Gastrocnemius medialis (tissue), 4 donors: ENCODE measurements around the gene OR11G2. TPM values are rescaled to one million over a fixed set of nuclear protein-coding genes. Genes with fewer than 3 reads are reported as not detected.
"Not testable (repeated sequence)": the region's sequence is repeated elsewhere in the genome, so short reads cannot be mapped to it uniquely, and the experiment has no call there.

Experiments
- ATAC-seq, 2 donors: fragments of 150-250 bp; one replicate each; pipeline ENCODE4 v1.9.1; 2016
- DNase-seq, 2 donors: peaks; one replicate each; pipeline ENCODE4 v3.0.0-alpha.2; 2019
- H3K27ac ChIP-seq, 4 donors: fragments of 200-600 bp; sonication (generic); 1 replicate in 1 of 4; 2 replicates in 3 of 4; pipeline ENCODE4 v1.5.1; 2016 to 2018; ENCODE audit warnings: mild to moderate bottlenecking in 2 of 4, moderate library complexity in 1 of 4
- H3K27me3 ChIP-seq, 3 donors: fragments of 200-600 bp; sonication (generic) in 2 of 3; 1 replicate in 1 of 3; 2 replicates in 2 of 3; pipeline versions ENCODE4 v1.5.1 to v1.6.0; 2016 to 2019; ENCODE audit warnings: mild to moderate bottlenecking in 1 of 3, moderate library complexity in 1 of 3
- H3K36me3 ChIP-seq, 2 donors: fragments of 200-600 bp; sonication (generic) in 1 of 2; one replicate each; pipeline ENCODE4 v1.5.1; 2017 to 2018
- H3K4me1 ChIP-seq, 2 donors: fragments of 200-600 bp; sonication (generic) in 1 of 2; one replicate each; pipeline ENCODE4 v1.5.1; 2016 to 2017; ENCODE audit warnings: mild to moderate bottlenecking in 2 of 2
- H3K4me3 ChIP-seq, 4 donors: fragments of 200-600 bp; sonication (generic) in 3 of 4; 1 replicate in 1 of 4; 2 replicates in 3 of 4; pipeline ENCODE4 v1.5.1; 2016 to 2019; ENCODE audit warnings: mild to moderate bottlenecking in 2 of 4
- H3K9me3 ChIP-seq, 3 donors: fragments of 200-600 bp; sonication (generic) in 2 of 3; 1 replicate in 1 of 3; 2 replicates in 2 of 3; pipeline ENCODE4 v1.5.1; 2016 to 2019
- CTCF ChIP-seq, 5 experiments: fragments of 450-650 bp in 3 of 5; fragments of 200-600 bp in 2 of 5; sonication (generic) in 2 of 5; IDR thresholded peaks in 4 of 5; conservative IDR thresholded peaks in 1 of 5; 1 replicate in 4 of 5; 2 replicates in 1 of 5; pipeline ENCODE4 v1.5.1; 2016 to 2019; ENCODE audit warnings: antibody characterized with exemption in 5 of 5, mild to moderate bottlenecking in 3 of 5, moderate library complexity in 3 of 5
- POLR2A ChIP-seq, 2 donors: fragments of 450-650 bp; IDR thresholded peaks; one replicate each; pipeline ENCODE4 v1.6.1; 2017; ENCODE audit warnings: antibody characterized with exemption in 2 of 2, mild to moderate bottlenecking in 2 of 2, moderate library complexity in 2 of 2
- in situ Hi-C, 4 donors: fragments of 200-750 bp; cut with MboI; loops; one replicate each; pipeline versions ENCODE4 v1.15.0 to v1.8.0; 2017; ENCODE audit warnings: low sequenced_read_pairs in 4 of 4
- intact Hi-C: fragments of 100-400 bp; cut with DNase I; formaldehyde crosslinking; loops from one replicate; pipeline ENCODE4 v1.15.1; 2023; ENCODE audit warnings: low total_unique reads
- total RNA-seq, 4 donors: library from RNA; depleted of rRNA; stranded (reverse); fragments of >200 nt; gene quantifications; one replicate each; pipeline versions ENCODE4 v1.1.0 to v1.2.3, GENCODE V29; 2016

Gene OR11G2
- total RNA-seq, 4 donors from 2014 or later = not detected

DNA sequence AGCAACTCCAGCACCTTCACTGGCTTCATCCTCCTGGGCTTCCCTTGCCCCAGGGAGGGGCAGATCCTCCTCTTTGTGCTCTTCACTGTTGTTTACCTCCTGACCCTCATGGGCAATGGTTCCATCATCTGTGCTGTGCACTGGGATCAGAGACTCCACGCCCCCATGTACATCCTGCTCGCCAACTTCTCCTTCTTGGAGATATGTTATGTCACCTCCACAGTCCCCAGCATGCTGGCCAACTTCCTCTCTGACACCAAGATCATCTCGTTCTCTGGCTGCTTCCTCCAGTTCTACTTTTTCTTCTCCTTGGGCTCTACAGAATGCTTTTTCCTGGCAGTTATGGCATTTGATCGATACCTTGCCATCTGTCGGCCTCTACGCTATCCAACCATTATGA lies 6.8 kb downstream of the OR11G2 start:
- TF ChIP-seq CTCF (IDR thresholded peaks at IDR 0.05 in 4 of 5, conservative IDR thresholded peaks at IDR 0.05 in 1 of 5) = no peak
- no peak for TF ChIP-seq POLR2A (IDR thresholded peaks at IDR 0.05)
- intact Hi-C loops (no loop called here), in situ Hi-C loops (no loop called here)
- H3K36me3 ChIP-seq = no peaks in the 10 kb centered on the region
- H3K4me3 ChIP-seq = no peak overlapping the region
- no peak overlapping the region for H3K27ac ChIP-seq
- H3K4me1 ChIP-seq = no peaks in the 10 kb centered on the region
- H3K27me3 ChIP-seq = no peaks in the 10 kb centered on the region
- H3K9me3 ChIP-seq = no peaks in the 10 kb centered on the region
- DNase-seq (no peak), ATAC-seq (no peak)

DNA sequence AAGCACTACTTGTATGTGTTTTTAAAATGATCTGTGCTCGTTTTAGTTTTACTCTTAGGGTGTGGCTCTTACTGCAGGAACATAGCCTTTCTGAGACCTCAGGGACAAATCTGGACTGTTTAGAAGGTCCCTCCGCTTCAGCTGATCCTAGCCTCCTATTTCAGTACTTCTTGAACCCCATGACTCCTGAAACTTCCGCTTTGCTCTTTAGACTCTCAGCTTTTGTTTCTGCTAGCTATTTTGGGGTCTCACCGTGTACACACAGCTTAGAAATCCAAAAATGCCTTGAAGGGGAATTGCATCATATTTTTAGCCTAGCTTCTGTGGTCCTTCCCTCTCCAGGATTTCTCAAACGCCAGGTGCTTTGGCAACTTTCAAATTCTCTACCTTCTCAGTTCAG lies 8.3 kb downstream of the OR11G2 start:
- H3K9me3 ChIP-seq = no peaks in the 10 kb centered on the region
- no peak for TF ChIP-seq POLR2A (IDR thresholded peaks at IDR 0.05)
- no peak for TF ChIP-seq CTCF (IDR thresholded peaks at IDR 0.05 in 4 of 5, conservative IDR thresholded peaks at IDR 0.05 in 1 of 5)
- H3K27me3 ChIP-seq = no peaks in the 10 kb centered on the region
- no peak overlapping the region for H3K4me3 ChIP-seq
- no peaks in the 10 kb centered on the region for H3K36me3 ChIP-seq
- no peak for ATAC-seq
- DNase-seq = no peak
- intact Hi-C loops = no loop called here
- in situ Hi-C loops = no loop called here
- H3K4me1 ChIP-seq = no peaks in the 10 kb centered on the region
- H3K27ac ChIP-seq = no peak overlapping the region

GRCh38 chr14:20204721-20205120 lies 14.0 kb downstream of the OR11G2 start:
- Histone ChIP-seq H3K4me1 (no peaks in the 10 kb centered on the region), H3K27ac (no peak overlapping the region), H3K27me3 (no peaks in the 10 kb centered on the region), H3K36me3 (no peaks in the 10 kb centered on the region), H3K4me3 (no peak overlapping the region), H3K9me3 (no peaks in the 10 kb centered on the region)
- TF ChIP-seq POLR2A (IDR thresholded peaks at IDR 0.05) = no peak
- no peak for TF ChIP-seq CTCF (IDR thresholded peaks at IDR 0.05 in 4 of 5, conservative IDR thresholded peaks at IDR 0.05 in 1 of 5)
- intact Hi-C loops (no loop called here), in situ Hi-C loops (no loop called here)
- no peak for DNase-seq
- ATAC-seq = no peak

DNA sequence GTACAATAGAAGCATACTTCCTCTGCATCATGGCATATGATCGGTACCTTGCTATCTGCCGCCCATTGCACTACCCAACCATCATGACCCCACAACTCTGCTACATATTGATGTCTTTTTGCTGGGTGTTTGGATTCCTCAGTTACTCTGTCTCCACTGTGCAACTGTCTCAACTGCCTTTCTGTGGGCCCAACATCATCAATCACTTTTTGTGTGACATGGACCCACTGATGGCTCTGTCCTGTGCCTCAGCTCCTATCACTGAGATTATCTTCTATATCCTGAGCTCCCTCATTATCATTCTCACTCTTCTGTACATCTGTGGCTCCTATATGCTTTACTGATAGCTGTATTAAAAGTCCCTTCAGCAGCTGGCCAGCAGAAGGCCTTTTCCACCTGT lies 18.9 kb downstream of the OR11G2 start:
- in situ Hi-C loops (no loop called here), intact Hi-C loops (no loop called here)
- DNase-seq = no peak
- Histone ChIP-seq H3K27me3 (no peaks in the 10 kb centered on the region), H3K9me3 (no peaks in the 10 kb centered on the region), H3K36me3 (no peaks in the 10 kb centered on the region), H3K27ac (no peak overlapping the region), H3K4me1 (no peaks in the 10 kb centered on the region), H3K4me3 (no peak overlapping the region)
- TF ChIP-seq POLR2A (IDR thresholded peaks at IDR 0.05) (no peak), CTCF (IDR thresholded peaks at IDR 0.05 in 4 of 5, conservative IDR thresholded peaks at IDR 0.05 in 1 of 5) (no peak)
- ATAC-seq = no peak

DNA sequence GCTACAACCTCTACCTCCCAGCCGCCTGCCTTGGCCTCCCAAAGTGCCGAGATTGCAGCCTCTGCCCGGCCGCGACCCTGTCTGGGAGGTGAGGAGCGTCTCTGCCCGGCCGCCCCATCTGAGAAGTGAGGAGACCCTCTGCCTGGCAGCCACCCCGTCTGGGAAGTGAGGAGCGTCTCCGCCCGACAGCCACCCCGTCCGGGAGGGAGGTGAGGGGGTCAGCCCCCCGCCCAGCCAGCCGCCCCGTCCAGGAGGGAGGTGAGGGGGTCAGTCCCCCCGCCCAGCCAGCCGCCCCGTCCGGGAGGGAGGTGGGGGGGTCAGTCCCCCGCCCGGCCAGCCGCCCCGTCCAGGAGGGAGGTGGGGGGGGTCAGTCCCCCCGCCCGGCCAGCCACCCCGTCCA lies 21.7 kb downstream of the OR11G2 start:
- intact Hi-C loops, DNase-seq, H3K27ac ChIP-seq, H3K27me3 ChIP-seq, H3K9me3 ChIP-seq, H3K4me1 ChIP-seq, in situ Hi-C loops, ATAC-seq, H3K36me3 ChIP-seq, H3K4me3 ChIP-seq: not testable (repeated sequence)
